GM12892 (cell line): ENCODE measurements around the gene DGKI.

ENCODE experiments used
- POLR2A ChIP-seq: IDR thresholded peaks from 2 replicates; pipeline ENCODE4 v1.6.1; 2011; ENCODE audit warnings: low read depth, low read length, control low read depth
- TAF1 ChIP-seq: IDR thresholded peaks from 2 replicates; pipeline ENCODE4 v1.6.1; 2011; ENCODE audit warnings: low read depth, mild to moderate bottlenecking, control low read depth, low read length, borderline replicate concordance

DNA sequence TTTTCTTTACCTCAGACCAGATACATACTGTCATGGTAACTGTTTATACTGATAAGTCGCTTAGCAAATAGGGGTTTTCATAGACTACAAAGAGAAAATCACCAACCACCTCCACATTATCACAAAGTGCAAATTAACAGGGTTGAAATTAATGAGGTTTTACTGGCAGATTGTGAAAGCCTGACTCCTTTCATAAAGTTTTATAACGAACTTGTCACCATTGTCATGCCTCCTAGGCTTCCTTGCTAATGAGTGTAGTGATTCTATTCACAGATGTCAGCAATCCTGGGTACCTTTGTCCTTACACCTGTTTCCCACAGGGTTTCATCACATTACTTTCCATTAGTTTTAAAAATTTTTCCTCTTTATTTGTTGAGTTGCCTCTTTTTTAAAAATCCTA lies 361.0 kb downstream of the DGKI start:
- no peak for TF ChIP-seq POLR2A
- no peak for TF ChIP-seq TAF1
